SU-DHL-6 (cell line): ENCODE data around the gene GINS1.

Source experiments
- CTCF ChIP-seq: fragments of 200-600 bp; sonication (generic); IDR thresholded peaks from one replicate; pipeline ENCODE4 v1.5.1; 2017; ENCODE audit warnings: antibody characterized with exemption, mild to moderate bottlenecking, low read length, moderate library complexity; ENCODE audit not compliant: insufficient read depth, poor library complexity, severe bottlenecking
- EZH2phosphoT487 ChIP-seq: fragments of 200-600 bp; sonication (generic), shearing (Covaris generic); conservative IDR thresholded peaks from 2 replicates; pipeline ENCODE4 v1.6.1; 2018; ENCODE audit warnings: mild to moderate bottlenecking, antibody characterized with exemption, low read length, moderate library complexity, mixed read lengths

GRCh38 chr20:25484911-25485511 is 77.5 kb downstream of the GINS1 start:
- TF ChIP-seq CTCF (no peak), EZH2phosphoT487 (no peak)
